ENCODE data around the gene NR3C1.

DNA sequence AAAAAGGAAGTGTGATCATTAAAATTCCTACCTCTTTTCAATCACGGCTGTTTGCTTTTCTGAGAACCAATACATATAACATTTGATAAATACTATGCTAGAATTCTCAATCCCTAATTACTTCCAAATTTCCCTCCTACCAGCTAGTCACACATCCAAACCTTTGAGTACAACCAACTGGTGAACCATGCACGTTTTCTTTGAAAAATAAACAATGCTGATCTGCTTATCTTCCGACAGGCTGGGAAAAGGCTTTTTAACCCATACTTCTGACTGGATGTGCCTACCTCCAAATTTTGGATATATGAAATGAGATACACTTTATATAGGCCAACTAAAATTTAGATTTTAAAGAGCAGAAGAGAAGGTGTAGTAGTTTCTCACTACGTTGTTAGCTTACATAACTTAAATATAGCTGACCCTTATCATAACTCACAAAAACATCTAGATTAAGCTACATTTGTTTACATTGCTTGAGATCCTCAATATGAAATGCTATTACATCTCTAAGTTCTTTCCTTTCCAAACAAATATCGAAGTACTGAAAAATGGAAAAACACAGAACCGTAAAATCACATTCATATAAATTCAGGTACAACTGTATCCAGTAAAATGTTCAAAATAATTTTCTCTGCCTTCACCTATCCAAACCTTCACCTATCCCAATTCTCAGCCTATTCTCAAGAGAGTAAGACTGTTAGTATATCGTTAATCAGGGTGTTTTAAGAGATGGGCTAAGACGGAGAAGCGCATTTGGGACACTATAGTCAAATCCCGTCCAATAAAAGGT lies 2.1 kb downstream of the NR3C1 start:
- no peak for TF ChIP-seq BHLHE40 (IDR thresholded peaks at IDR 0.05; ENCODE audit: borderline replicate concordance)
- TF ChIP-seq SUZ12 (IDR thresholded peaks at IDR 0.05): no peak
- TF ChIP-seq TARDBP (IDR thresholded peaks at IDR 0.05): no peak
- TF ChIP-seq HDGF (IDR thresholded peaks at IDR 0.05; ENCODE audit: borderline replicate concordance): no peak
- no peak for TF ChIP-seq FOXM1 (IDR thresholded peaks at IDR 0.05; ENCODE audit: borderline replicate concordance)
- no peak for TF ChIP-seq CTBP1 (IDR thresholded peaks at IDR 0.05; ENCODE audit: borderline replicate concordance)
- no peak for TF ChIP-seq SP1 (IDR thresholded peaks at IDR 0.05)

All from HEK293T (cell line).